ENCODE data around the gene EHMT1.

DNA sequence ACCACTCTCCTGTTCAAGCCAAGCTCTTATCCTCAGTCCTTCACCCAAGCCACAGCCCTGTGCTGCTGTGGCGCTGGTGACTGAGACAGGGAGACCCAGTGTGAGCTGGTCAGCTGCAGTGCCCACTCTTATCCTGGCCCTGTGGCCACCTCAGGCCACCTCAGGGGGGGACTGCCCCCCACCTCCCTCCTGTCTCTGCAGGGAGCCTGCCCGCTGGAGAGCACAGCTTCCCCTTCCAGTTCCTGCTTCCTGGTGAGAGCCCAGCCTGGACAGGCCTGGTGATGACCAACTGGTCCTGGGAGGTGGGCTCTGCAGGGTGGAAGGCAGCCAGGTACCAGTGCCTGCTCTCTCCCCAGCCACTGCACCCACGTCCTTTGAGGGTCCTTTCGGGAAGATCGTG is 5.5 kb upstream of the EHMT1 start:
- TF ChIP-seq TOX (CRISPR knock-in tag; IDR thresholded peaks at IDR 0.05; ENCODE audit: borderline replicate concordance) (no peak), ISL1 (CRISPR knock-in tag; IDR thresholded peaks at IDR 0.05) (no peak), ARNTL (CRISPR knock-in tag; IDR thresholded peaks at IDR 0.05; ENCODE audit: borderline replicate concordance, low read depth) (no peak), ZNF565 (CRISPR knock-in tag; conservative IDR thresholded peaks at IDR 0.05; ENCODE audit: low read depth) (no peak), RARB (CRISPR knock-in tag; IDR thresholded peaks at IDR 0.05) (no peak), CSDC2 (CRISPR knock-in tag; IDR thresholded peaks at IDR 0.05) (no peak), GLIS3 (CRISPR knock-in tag; IDR thresholded peaks at IDR 0.05) (no peak)
- TF ChIP-seq, protein P1, sequence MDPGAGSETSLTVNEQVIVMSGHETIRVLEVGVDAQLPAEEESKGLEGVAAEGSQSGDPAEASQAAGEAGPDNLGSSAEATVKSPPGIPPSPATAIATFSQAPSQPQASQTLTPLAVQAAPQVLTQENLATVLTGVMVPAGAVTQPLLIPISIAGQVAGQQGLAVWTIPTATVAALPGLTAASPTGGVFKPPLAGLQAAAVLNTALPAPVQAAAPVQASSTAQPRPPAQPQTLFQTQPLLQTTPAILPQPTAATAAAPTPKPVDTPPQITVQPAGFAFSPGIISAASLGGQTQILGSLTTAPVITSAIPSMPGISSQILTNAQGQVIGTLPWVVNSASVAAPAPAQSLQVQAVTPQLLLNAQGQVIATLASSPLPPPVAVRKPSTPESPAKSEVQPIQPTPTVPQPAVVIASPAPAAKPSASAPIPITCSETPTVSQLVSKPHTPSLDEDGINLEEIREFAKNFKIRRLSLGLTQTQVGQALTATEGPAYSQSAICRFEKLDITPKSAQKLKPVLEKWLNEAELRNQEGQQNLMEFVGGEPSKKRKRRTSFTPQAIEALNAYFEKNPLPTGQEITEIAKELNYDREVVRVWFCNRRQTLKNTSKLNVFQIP (CRISPR knock-in tag; IDR thresholded peaks at IDR 0.05; ENCODE audit: borderline replicate concordance, low read depth), result no peak
